ENCODE data around the gene MINDY4. TPM values are rescaled to one million over a fixed set of nuclear protein-coding genes. Genes with fewer than 3 reads are reported as not detected.

Gene MINDY4
- total and polyA plus RNA-seq, 2 of the 4 experiments (the other 2 are of a cell fraction) = 1.8 to 3.6 TPM

DNA sequence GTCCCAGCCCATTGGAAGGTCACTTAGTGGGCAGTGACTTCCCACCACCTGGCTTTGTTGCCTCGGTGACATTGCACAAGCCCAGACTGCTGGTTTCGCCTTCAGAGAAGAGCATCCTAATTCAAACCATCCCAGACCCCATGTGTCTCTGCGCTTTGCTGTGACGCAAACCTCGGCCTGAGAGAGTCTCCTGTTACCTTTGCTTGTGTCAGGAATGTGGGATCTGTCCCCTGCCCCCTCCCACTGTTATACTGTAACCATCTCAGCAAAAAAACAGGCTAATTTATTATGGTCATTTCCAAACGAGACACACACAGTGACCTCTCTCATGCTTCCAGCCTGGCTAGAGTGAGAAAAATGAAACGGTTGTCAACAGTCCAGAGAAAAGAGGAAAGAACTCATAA lies 115.4 kb downstream of the MINDY4 start:
- H3K14ac ChIP-seq (replicated peaks; ENCODE audit: low read depth, low read length) = no peak overlapping the region
- no peak overlapping the region for H4K5ac ChIP-seq (ENCODE audit: low read depth, low read length)
- H3K4me2 ChIP-seq (ENCODE audit: low read depth, low read length) = no peak overlapping the region
- no peak overlapping the region for H2BK20ac ChIP-seq (ENCODE audit: low read depth, low read length)
- dilution Hi-C loops (cut with HindIII; ENCODE audit: low sequenced_read_pairs, unreplicated experiment) = no loop called here
- no peak overlapping the region for H2AK5ac ChIP-seq (ENCODE audit: low read depth, low read length)
- WGBS, 2 experiments (ENCODE audit: extremely low coverage in 2 of 2, insufficient read length in 1 of 2) = no CpG with 5 or more reads among the region's 7 CpGs
- no peaks in the 10 kb centered on the region; the same call in 1 of the 2 replicates for H3K9me1 ChIP-seq (ENCODE audit: insufficient read depth, low read length)
- H3K79me1 ChIP-seq (ENCODE audit: low read depth in 1 of 2, low read length in 2 of 2) = no peaks in the 10 kb centered on the region
- H3K4me1 ChIP-seq (ENCODE audit: control insufficient read depth, insufficient read depth, low read length) = peaks cover 3% of the 10 kb centered on the region; the same call in 1 of the 2 replicates
- peaks cover 5% of the 10 kb centered on the region; the same call in 1 of the 2 replicates for H3K27me3 ChIP-seq (ENCODE audit: control insufficient read depth, insufficient read depth, low read length)
- no peak overlapping the region for H4K8ac ChIP-seq (ENCODE audit: low read depth in 2 of 2, low read length in 2 of 2)
- POLR2A ChIA-PET (ENCODE audit: unreplicated experiment) = no interaction called here
- no peaks in the 10 kb centered on the region; the same call in 1 of the 2 replicates for H3K9me3 ChIP-seq (ENCODE audit: control insufficient read depth, insufficient read depth, low read length)
- no peak overlapping the region for H2BK15ac ChIP-seq (ENCODE audit: low read depth, low read length)
- H2AK9ac ChIP-seq (replicated peaks; ENCODE audit: low read depth, low read length, poor library complexity) = no peak overlapping the region
- H4K20me1 ChIP-seq (ENCODE audit: insufficient read depth, low read length) = no peaks in the 10 kb centered on the region; the same call in 1 of the 2 replicates
- ATAC-seq (ENCODE audit: low read depth) (no peak), DNase-seq (no peak)
- CTCF ChIA-PET = no interaction called here
- H2BK5ac ChIP-seq (ENCODE audit: low read depth, low read length, poor library complexity, severe bottlenecking) = no peak overlapping the region
- no peak overlapping the region for H3K9ac ChIP-seq (ENCODE audit: low read depth, low read length)
- in situ Hi-C loops (cut with MboI; ENCODE audit: low sequenced_read_pairs) = no loop called here
- no TSS peak for BruUV-seq (replicated peaks)
- H2AFZ ChIP-seq (replicated peaks; ENCODE audit: low read length, poor library complexity) = no peak overlapping the region
- H3K4ac ChIP-seq (ENCODE audit: low read depth, low read length) = no peak overlapping the region
- H3K4me3 ChIP-seq (ENCODE audit: insufficient read depth, low read depth, low read length) = no peak overlapping the region
- no peaks in the 10 kb centered on the region for H3K36me3 ChIP-seq (ENCODE audit: control insufficient read depth, insufficient read depth, low read length)
- intact Hi-C loops (cut with micrococcal nuclease) = no loop called here
- H2BK120ac ChIP-seq (ENCODE audit: low read depth, low read length) = no peak overlapping the region
- H4K91ac ChIP-seq (ENCODE audit: insufficient read depth, low read depth, low read length) = no peak overlapping the region
- TF ChIP-seq SMC3 (IDR thresholded peaks at IDR 0.05; ENCODE audit: low read depth, low read length) (no peak), FOS (IDR thresholded peaks at IDR 0.05; ENCODE audit: low read depth, low read length) (no peak), RFX5 (IDR thresholded peaks at IDR 0.05; ENCODE audit: low read depth, low read length) (no peak), USF2 (IDR thresholded peaks at IDR 0.05; ENCODE audit: low read depth, low read length) (no peak), BHLHE40 (IDR thresholded peaks at IDR 0.05; ENCODE audit: low read depth, low read length) (no peak), CHD1 (IDR thresholded peaks at IDR 0.05; ENCODE audit: low read depth, low read length) (no peak), RAD21 (IDR thresholded peaks at IDR 0.05; ENCODE audit: low read length) (no peak), POLR2A (IDR thresholded peaks at IDR 0.05; ENCODE audit: low read depth, low read length) (no peak), RCOR1 (IDR thresholded peaks at IDR 0.05; ENCODE audit: insufficient replicate concordance, low read length) (no peak), ELK1 (IDR thresholded peaks at IDR 0.05; ENCODE audit: borderline replicate concordance, low read depth, low read length) (no peak), CEBPB (IDR thresholded peaks at IDR 0.05; ENCODE audit: low read depth, low read length) (no peak), MAFK (IDR thresholded peaks at IDR 0.05; ENCODE audit: low read depth, low read length) (no peak), MAZ (IDR thresholded peaks at IDR 0.05; ENCODE audit: borderline replicate concordance, low read depth, low read length) (no peak)
- H3K18ac ChIP-seq (ENCODE audit: low read depth, low read length) = no peak overlapping the region
- H3K23ac ChIP-seq (ENCODE audit: low read depth, low read length) = no peak overlapping the region
- no peak overlapping the region for H3K56ac ChIP-seq (ENCODE audit: extremely low read depth, insufficient read depth, low read length)
- no peak overlapping the region for H3K27ac ChIP-seq (ENCODE audit: insufficient read depth, low read length)

All from IMR-90 (cell line).